ENCODE data around the gene GDAP2.
"Not testable (repeated sequence)": the region's sequence is repeated elsewhere in the genome, so short reads cannot be mapped to it uniquely, and the experiment has no call there.

The GDAP2 gene

GRCh38 chr1:117904485-117904884, 24.9 kb downstream of the GDAP2 start:
- no peak for DNase-seq

- DNase-seq: no peak
Measured at GRCh38 chr1:117902944-117903343, 26.5 kb downstream of the GDAP2 start.

- no peak for DNase-seq
Measured at GRCh38 chr1:117899801-117900200, 29.6 kb downstream of the GDAP2 start.

GRCh38 chr1:117897551-117897950, 31.9 kb downstream of the GDAP2 start:
- DNase-seq: no peak

- peak; percentile 5 for DNase-seq
Measured at GRCh38 chr1:117895482-117896114, 33.8 kb downstream of the GDAP2 start.

GRCh38 chr1:117894078-117894477, 35.3 kb downstream of the GDAP2 start:
- no peak for DNase-seq

- no peak for DNase-seq
Measured at GRCh38 chr1:117892512-117892911, 36.9 kb downstream of the GDAP2 start.

GRCh38 chr1:117890452-117890851, 39.0 kb downstream of the GDAP2 start:
- DNase-seq: no peak

- DNase-seq: no peak
Measured at GRCh38 chr1:117886101-117886795, 43.2 kb downstream of the GDAP2 start.

GRCh38 chr1:117883616-117884015, 45.8 kb downstream of the GDAP2 start:
- no peak for DNase-seq

- DNase-seq: no peak
Measured at GRCh38 chr1:117879284-117879683, 50.1 kb downstream of the GDAP2 start.

GRCh38 chr1:117877823-117878222, 51.6 kb downstream of the GDAP2 start:
- DNase-seq: no peak

GRCh38 chr1:117871013-117871412, 58.4 kb downstream of the GDAP2 start:
- DNase-seq: no peak

GRCh38 chr1:117861694-117862093, 67.7 kb downstream of the GDAP2 start:
- no peak for DNase-seq

- no peak for DNase-seq
Measured at GRCh38 chr1:117860896-117861610, 68.4 kb downstream of the GDAP2 start.

GRCh38 chr1:117859901-117860300, 69.5 kb downstream of the GDAP2 start:
- DNase-seq: no peak

GRCh38 chr1:117857418-117857817, 72.0 kb downstream of the GDAP2 start:
- no peak for DNase-seq

- DNase-seq: no peak
Measured at GRCh38 chr1:117852853-117853553, 76.4 kb downstream of the GDAP2 start.

- no peak for DNase-seq
Measured at GRCh38 chr1:117851687-117852086, 77.7 kb downstream of the GDAP2 start.

GRCh38 chr1:117846674-117847425, 82.6 kb downstream of the GDAP2 start:
- DNase-seq: no peak

GRCh38 chr1:117844478-117844877, 84.9 kb downstream of the GDAP2 start:
- DNase-seq: not testable (repeated sequence)

- no peak for DNase-seq
Measured at GRCh38 chr1:117843791-117844190, 85.6 kb downstream of the GDAP2 start.

Measured in right kidney (tissue), 1 donor.